ENCODE data around the gene CYP24A1. TPM values are rescaled to one million over a fixed set of nuclear protein-coding genes. Genes with fewer than 3 reads are reported as not detected.

The CYP24A1 gene
- total RNA-seq, 1 donor from 2014 or later: not detected

- H3K4me1 Mint-ChIP-seq: no peaks in the 10 kb centered on the region
- no peaks in the 10 kb centered on the region for H3K9me3 Mint-ChIP-seq
- Histone ChIP-seq H3K4me1 (no peaks in the 10 kb centered on the region), H3K4me2 (no peak overlapping the region), H3K4me3 (no peak overlapping the region), H4K20me1 (ENCODE audit: low read depth) (no peaks in the 10 kb centered on the region), H3K27me3 (peaks cover 30% of the 10 kb centered on the region), H3K27ac (no peak overlapping the region), H3K79me2 (ENCODE audit: low read depth) (no peaks in the 10 kb centered on the region), H3K9me3 (ENCODE audit: low read depth) (no peaks in the 10 kb centered on the region), H3K9ac (no peak overlapping the region), H3K36me3 (no peaks in the 10 kb centered on the region), H2AFZ (replicated peaks) (no peak overlapping the region), H3F3A (ENCODE audit: low read depth) (no peaks in the 10 kb centered on the region)
- no peaks in the 10 kb centered on the region for H3K36me3 Mint-ChIP-seq
- peaks cover 9% of the 10 kb centered on the region for H3K27me3 Mint-ChIP-seq (ENCODE audit: insufficient read depth, low read depth)
- no peak overlapping the region for H3K4me3 Mint-ChIP-seq
- H3K27ac Mint-ChIP-seq: no peak overlapping the region
- DNase-seq (ENCODE audit: low spot score): no peak
- TF ChIP-seq CTCF (IDR thresholded peaks at IDR 0.05) (no peak), EZH2phosphoT487 (IDR thresholded peaks at IDR 0.05) (no peak), EZH2 (IDR thresholded peaks at IDR 0.05) (no peak)
Observed at GRCh38 chr20:54165803-54166202, 8.0 kb downstream of the CYP24A1 start.

- H3K9ac ChIP-seq: no peak overlapping the region
- TF ChIP-seq EZH2 (IDR thresholded peaks at IDR 0.05): no peak
- TF ChIP-seq EZH2phosphoT487 (IDR thresholded peaks at IDR 0.05): no peak
- no peak for TF ChIP-seq CTCF (IDR thresholded peaks at IDR 0.05)
- no peak overlapping the region for H2AFZ ChIP-seq (replicated peaks)
- H3K9me3 ChIP-seq (ENCODE audit: low read depth): no peaks in the 10 kb centered on the region
- H3K27ac Mint-ChIP-seq: no peak overlapping the region
- H3F3A ChIP-seq (ENCODE audit: low read depth): no peaks in the 10 kb centered on the region
- no peak overlapping the region for H3K4me2 ChIP-seq
- no peaks in the 10 kb centered on the region for H3K4me1 Mint-ChIP-seq
- no peaks in the 10 kb centered on the region for H4K20me1 ChIP-seq (ENCODE audit: low read depth)
- H3K9me3 Mint-ChIP-seq: no peaks in the 10 kb centered on the region
- no peaks in the 10 kb centered on the region for H3K36me3 Mint-ChIP-seq
- DNase-seq (ENCODE audit: low spot score): no peak
- H3K36me3 ChIP-seq: no peaks in the 10 kb centered on the region
- H3K27ac ChIP-seq: no peak overlapping the region
- peaks cover 9% of the 10 kb centered on the region for H3K27me3 Mint-ChIP-seq (ENCODE audit: insufficient read depth, low read depth)
- H3K4me3 Mint-ChIP-seq: no peak overlapping the region
- H3K4me1 ChIP-seq: no peaks in the 10 kb centered on the region
- no peaks in the 10 kb centered on the region for H3K79me2 ChIP-seq (ENCODE audit: low read depth)
- peaks cover 22% of the 10 kb centered on the region for H3K27me3 ChIP-seq
- H3K4me3 ChIP-seq: no peak overlapping the region
Observed at GRCh38 chr20:54165014-54165413, 8.8 kb downstream of the CYP24A1 start.

GRCh38 chr20:54163402-54163801 is 10.4 kb downstream of the CYP24A1 start:
- Histone ChIP-seq H3K36me3 (no peaks in the 10 kb centered on the region), H2AFZ (replicated peaks) (no peak overlapping the region), H3K9me3 (ENCODE audit: low read depth) (no peaks in the 10 kb centered on the region), H3F3A (ENCODE audit: low read depth) (no peaks in the 10 kb centered on the region), H3K27ac (no peak overlapping the region), H4K20me1 (ENCODE audit: low read depth) (no peaks in the 10 kb centered on the region), H3K27me3 (peaks cover 9% of the 10 kb centered on the region), H3K4me1 (no peaks in the 10 kb centered on the region), H3K79me2 (ENCODE audit: low read depth) (no peaks in the 10 kb centered on the region), H3K9ac (no peak overlapping the region), H3K4me3 (no peak overlapping the region), H3K4me2 (no peak overlapping the region)
- no peak overlapping the region for H3K27ac Mint-ChIP-seq
- DNase-seq (ENCODE audit: low spot score): no peak
- no peaks in the 10 kb centered on the region for H3K9me3 Mint-ChIP-seq
- H3K27me3 Mint-ChIP-seq (ENCODE audit: insufficient read depth, low read depth): peaks cover 4% of the 10 kb centered on the region
- TF ChIP-seq CTCF (IDR thresholded peaks at IDR 0.05) (no peak), EZH2 (IDR thresholded peaks at IDR 0.05) (no peak), EZH2phosphoT487 (IDR thresholded peaks at IDR 0.05) (no peak)
- H3K4me3 Mint-ChIP-seq: no peak overlapping the region
- H3K36me3 Mint-ChIP-seq: no peaks in the 10 kb centered on the region
- no peaks in the 10 kb centered on the region for H3K4me1 Mint-ChIP-seq

Data from neural progenitor cell (in vitro differentiated cells).